CD4-positive, alpha-beta T cell treated with Interleukin-1 beta for 1 hour (primary cell): ENCODE measurements around the gene SNAPIN.
A peak's percentile ranks its signal among the peaks of the same experiment; 100 is the strongest.
"Not testable (repeated sequence)": the region's sequence is repeated elsewhere in the genome, so short reads cannot be mapped to it uniquely, and the experiment has no call there.

Experiments used
- DNase-seq, 2 donors: peaks; one replicate each; pipeline ENCODE4 v3.0.0-alpha.2; 2020 to 2022

SNAPIN gene

GRCh38 chr1:153627715-153628626, 30.5 kb upstream of the SNAPIN start, which contains the start of gene S100A1:
S100A1 (plus strand) TSS chr1:153628434; CDS start chr1:153630522, 2,088 bp downstream.
- DNase-seq, result no peak

- no peak for DNase-seq
Observed at GRCh38 chr1:153628638-153629342, 29.7 kb upstream of the SNAPIN start.

GRCh38 chr1:153629343-153629665, 29.2 kb upstream of the SNAPIN start:
- DNase-seq, result no peak

GRCh38 chr1:153629971-153630370, 28.5 kb upstream of the SNAPIN start:
- no peak for DNase-seq

GRCh38 chr1:153630384-153630783, 28.1 kb upstream of the SNAPIN start:
- DNase-seq, result no peak

GRCh38 chr1:153631047-153632022, 27.2 kb upstream of the SNAPIN start:
- DNase-seq, result no peak

- DNase-seq, result no peak
Observed at GRCh38 chr1:153633161-153633753, 25.2 kb upstream of the SNAPIN start.

GRCh38 chr1:153633754-153634665, 24.5 kb upstream of the SNAPIN start, which contains the start of gene CHTOP:
CHTOP (plus strand) TSS chr1:153634066; CDS start chr1:153636589, 2,523 bp downstream.
- peak; percentile 97 for DNase-seq

- no peak for DNase-seq
Observed at GRCh38 chr1:153635872-153636271, 22.6 kb upstream of the SNAPIN start.

- DNase-seq, result no peak
Observed at GRCh38 chr1:153636312-153636711, 22.2 kb upstream of the SNAPIN start.

- no peak for DNase-seq
Observed at GRCh38 chr1:153638261-153638660, 20.2 kb upstream of the SNAPIN start.

GRCh38 chr1:153639280-153639679, 19.2 kb upstream of the SNAPIN start:
- DNase-seq, result no peak

GRCh38 chr1:153640213-153640612, 18.3 kb upstream of the SNAPIN start:
- DNase-seq, result not testable (repeated sequence)

- DNase-seq, result no peak
Observed at GRCh38 chr1:153640861-153641260, 17.6 kb upstream of the SNAPIN start.

- no peak for DNase-seq
Observed at GRCh38 chr1:153642161-153642560, 16.3 kb upstream of the SNAPIN start.

GRCh38 chr1:153643100-153643499, 15.4 kb upstream of the SNAPIN start:
- DNase-seq, result no peak

GRCh38 chr1:153643816-153644215, 14.7 kb upstream of the SNAPIN start:
- DNase-seq, result no peak

GRCh38 chr1:153646672-153647345, 11.7 kb upstream of the SNAPIN start:
- no peak for DNase-seq

- no peak for DNase-seq
Observed at GRCh38 chr1:153647346-153647714, 11.2 kb upstream of the SNAPIN start.

GRCh38 chr1:153648000-153648643, 10.4 kb upstream of the SNAPIN start:
- no peak for DNase-seq
